Thyroid gland (tissue), 4 donors: ENCODE results near the gene TFB1M. TPM values are rescaled to one million over a fixed set of nuclear protein-coding genes. Genes with fewer than 3 reads are reported as not detected.
A peak's percentile ranks its signal among the peaks of the same experiment; 100 is the strongest.

Source experiments
- DNase-seq, 2 donors: peaks; one replicate each; pipeline ENCODE4 v3.0.0-alpha.2; 2019
- H3K27ac ChIP-seq, 3 donors: fragments of 200-600 bp; sonication (generic); 1 replicate in 2 of 3; 2 replicates in 1 of 3; pipeline ENCODE4 v1.5.1; 2016 to 2019; ENCODE audit warnings: mild to moderate bottlenecking in 1 of 3, moderate library complexity in 1 of 3
- H3K27me3 ChIP-seq: fragments of 200-600 bp; sonication (generic); one replicate; pipeline ENCODE4 v1.5.1; 2019
- H3K36me3 ChIP-seq, 2 donors: fragments of 200-600 bp; sonication (generic); one replicate each; pipeline ENCODE4 v1.5.1; 2016 to 2019
- H3K4me1 ChIP-seq, 2 donors: fragments of 200-600 bp; sonication (generic); one replicate each; pipeline ENCODE4 v1.5.1; 2017 to 2019
- H3K4me3 ChIP-seq, 3 donors: fragments of 200-600 bp; sonication (generic); replicated peaks in 1 of 3; 1 replicate in 2 of 3; 2 replicates in 1 of 3; pipeline ENCODE4 v1.5.1; 2016; ENCODE audit warnings: mild to moderate bottlenecking in 1 of 3
- H3K9me3 ChIP-seq: fragments of 200-600 bp; sonication (generic); one replicate; pipeline ENCODE4 v1.5.1; 2017
- CTCF ChIP-seq, 6 experiments: fragments of 200-600 bp in 3 of 6; fragments of 450-650 bp in 3 of 6; sonication (generic) in 3 of 6; IDR thresholded peaks; one replicate each; pipeline ENCODE4 v1.5.1; 2016 to 2019; ENCODE audit warnings: antibody characterized with exemption in 6 of 6, mild to moderate bottlenecking in 2 of 6, inconsistent platforms in 1 of 6, moderate library complexity in 1 of 6
- POLR2A ChIP-seq, 2 donors: fragments of 450-650 bp; IDR thresholded peaks; one replicate each; pipeline ENCODE4 v1.6.1; 2017; ENCODE audit warnings: antibody characterized with exemption in 2 of 2, mild to moderate bottlenecking in 2 of 2, moderate library complexity in 1 of 2
- WGBS, 2 donors: methylation state at CpG; one replicate each; pipeline ENCODE4 v1.1.5; 2017; 5-methylcytosine and 5-hydroxymethylcytosine counted together
- intact Hi-C: fragments of 100-400 bp; cut with DNase I; formaldehyde crosslinking; loops from one replicate; pipeline ENCODE4 v1.15.1; 2023
- total RNA-seq, 4 donors: library from RNA; depleted of rRNA; stranded (reverse); fragments of >200 nt; gene quantifications; one replicate each; pipeline ENCODE4 v1.2.3, GENCODE V29; 2016

TFB1M gene
- total RNA-seq, 4 donors from 2014 or later: 13.9 to 28.1 (median 21.2) TPM

GRCh38 chr6:155247618-155248007 lies 66.7 kb downstream of the TFB1M start:
- Histone ChIP-seq H3K9me3 (no peaks in the 10 kb centered on the region), H3K4me3 (no peak overlapping the region), H3K4me1 (peaks cover 10 to 21% of the 10 kb centered on the region in 2 donors), H3K36me3 (no peaks in the 10 kb centered on the region), H3K27ac (peak overlapping the region; percentile 93 to 98 (median 93)), H3K27me3 (no peaks in the 10 kb centered on the region)
- 43 to 57% methylated on average over 5 of the region's 5 CpGs for WGBS, 2 donors
- intact Hi-C loops: no loop called here
- DNase-seq: peak; percentile 70 to 73
- TF ChIP-seq CTCF (IDR thresholded peaks at IDR 0.05) (no peak), POLR2A (IDR thresholded peaks at IDR 0.05) (no peak)

DNA sequence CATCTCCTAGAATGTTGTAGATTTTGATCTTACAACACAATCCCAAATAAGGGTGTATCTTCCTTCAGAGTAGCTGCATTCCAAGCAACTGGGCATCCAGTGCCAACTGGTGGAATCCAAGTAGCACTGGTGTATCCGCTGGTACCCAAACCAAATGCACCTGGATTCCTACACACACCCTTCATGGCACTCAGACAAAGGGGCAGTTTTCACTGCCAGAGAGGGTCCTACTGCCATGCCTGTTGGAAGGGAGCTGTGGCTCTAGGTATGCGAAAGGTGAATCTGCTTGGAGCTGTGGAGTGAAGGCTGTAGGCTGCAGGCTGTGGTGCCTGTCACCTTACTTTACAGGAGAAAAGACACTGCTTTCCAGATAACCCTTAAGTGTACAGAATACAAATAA lies 67.5 kb downstream of the TFB1M start:
- WGBS, 2 donors: 95 to 100% methylated on average over 2 of the region's 2 CpGs
- Histone ChIP-seq H3K27ac (peak overlapping the region; percentile 93 to 98 (median 93)), H3K4me3 (no peak overlapping the region), H3K27me3 (no peaks in the 10 kb centered on the region), H3K9me3 (no peaks in the 10 kb centered on the region), H3K36me3 (no peaks in the 10 kb centered on the region), H3K4me1 (peaks cover 17 to 27% of the 10 kb centered on the region in 2 donors)
- peak in 1 of 2 donors; percentile 48 for DNase-seq
- intact Hi-C loops: no loop called here
- TF ChIP-seq POLR2A (IDR thresholded peaks at IDR 0.05) (no peak), CTCF (IDR thresholded peaks at IDR 0.05) (no peak)

GRCh38 chr6:155245831-155246230 lies 68.5 kb downstream of the TFB1M start:
- intact Hi-C loops: no loop called here
- 91 to 95% methylated on average over 3 of the region's 3 CpGs for WGBS, 2 donors

GRCh38 chr6:155245193-155245592 lies 69.1 kb downstream of the TFB1M start:
- no peak for DNase-seq
- no peak overlapping the region for H3K4me3 ChIP-seq
- 93 to 94% methylated on average over 7 of the region's 7 CpGs for WGBS, 2 donors
- intact Hi-C loops: no loop called here
- H3K9me3 ChIP-seq: no peaks in the 10 kb centered on the region
- no peaks in the 10 kb centered on the region for H3K36me3 ChIP-seq
- H3K27me3 ChIP-seq: no peaks in the 10 kb centered on the region
- H3K27ac ChIP-seq: peak overlapping the region in 2 of 3 donors; percentile 93 to 98
- TF ChIP-seq CTCF (IDR thresholded peaks at IDR 0.05): no peak
- no peak for TF ChIP-seq POLR2A (IDR thresholded peaks at IDR 0.05)
- H3K4me1 ChIP-seq: peaks cover 20 to 32% of the 10 kb centered on the region in 2 donors

More at GRCh38 chr6:155245831-155246230, 68.5 kb downstream of the TFB1M start:
- no peak for DNase-seq
- TF ChIP-seq POLR2A (IDR thresholded peaks at IDR 0.05) (no peak), CTCF (IDR thresholded peaks at IDR 0.05) (no peak)
- Histone ChIP-seq H3K27ac (peak overlapping the region; percentile 93 to 98 (median 93)), H3K27me3 (no peaks in the 10 kb centered on the region), H3K4me3 (no peak overlapping the region), H3K36me3 (no peaks in the 10 kb centered on the region), H3K9me3 (no peaks in the 10 kb centered on the region), H3K4me1 (peaks cover 20 to 32% of the 10 kb centered on the region in 2 donors)

GRCh38 chr6:155244434-155244833 lies 69.8 kb downstream of the TFB1M start:
- H3K9me3 ChIP-seq: no peaks in the 10 kb centered on the region
- H3K27me3 ChIP-seq: no peaks in the 10 kb centered on the region
- peak overlapping the region in 2 of 3 donors; percentile 75 to 81 for H3K27ac ChIP-seq
- no peak for DNase-seq
- no peaks in the 10 kb centered on the region for H3K36me3 ChIP-seq
- intact Hi-C loops: no loop called here
- peaks cover 20 to 32% of the 10 kb centered on the region in 2 donors for H3K4me1 ChIP-seq
- 88% methylated on average over 4 of the region's 4 CpGs for WGBS, 2 donors
- TF ChIP-seq CTCF (IDR thresholded peaks at IDR 0.05): no peak
- no peak for TF ChIP-seq POLR2A (IDR thresholded peaks at IDR 0.05)
- no peak overlapping the region for H3K4me3 ChIP-seq
